ENCODE data around the gene TRO.

GRCh38 chrX:54937416-54937815 lies 16.8 kb downstream of the TRO start:
- no peak for TF ChIP-seq POLR2A (IDR thresholded peaks at IDR 0.05; ENCODE audit: low read depth, low read length)
- TF ChIP-seq POLR2AphosphoS5 (IDR thresholded peaks at IDR 0.05; ENCODE audit: low read depth, low read length) = no peak
- TF ChIP-seq TAF1 (IDR thresholded peaks at IDR 0.05; ENCODE audit: borderline replicate concordance, low read depth, low read length) = no peak

All from GM12892 (cell line).